Activated CD4-positive, alpha-beta T cell treated with anti-CD3 and anti-CD28 coated beads, Interleukin-2, Interleukin-4, amounts not matched to agents 100 ng/mL and 50 ng/mL, durations not matched to agents 16 hours and 8 hours (primary cell): ENCODE measurements around the gene GALNT10.
A peak's percentile ranks its signal among the peaks of the same experiment; 100 is the strongest.

Experiments used
- DNase-seq: peaks from one replicate; pipeline ENCODE4 v3.0.0-alpha.2; 2020; ENCODE audit warnings: low spot score

GALNT10 gene

DNA sequence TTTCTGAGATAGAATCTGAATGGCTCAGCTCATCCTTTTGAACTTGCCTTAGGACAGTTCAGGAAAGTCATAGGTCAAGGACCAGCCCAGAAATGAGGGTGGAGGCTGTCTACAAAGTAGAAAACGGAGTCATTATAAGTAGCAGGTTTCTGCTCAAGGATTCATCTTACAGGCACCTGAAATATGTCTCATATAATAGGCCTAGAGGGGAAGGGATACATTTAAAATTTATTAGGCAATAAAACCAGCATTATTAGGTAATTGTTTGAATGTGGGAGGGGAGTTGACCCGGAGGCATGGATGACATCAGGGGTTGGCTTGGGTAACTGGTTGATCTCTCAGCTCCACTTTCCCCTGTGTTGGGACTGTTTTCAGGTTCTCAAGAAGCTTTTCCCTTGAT lies 11.9 kb upstream of the GALNT10 start:
- no peak for DNase-seq

DNA sequence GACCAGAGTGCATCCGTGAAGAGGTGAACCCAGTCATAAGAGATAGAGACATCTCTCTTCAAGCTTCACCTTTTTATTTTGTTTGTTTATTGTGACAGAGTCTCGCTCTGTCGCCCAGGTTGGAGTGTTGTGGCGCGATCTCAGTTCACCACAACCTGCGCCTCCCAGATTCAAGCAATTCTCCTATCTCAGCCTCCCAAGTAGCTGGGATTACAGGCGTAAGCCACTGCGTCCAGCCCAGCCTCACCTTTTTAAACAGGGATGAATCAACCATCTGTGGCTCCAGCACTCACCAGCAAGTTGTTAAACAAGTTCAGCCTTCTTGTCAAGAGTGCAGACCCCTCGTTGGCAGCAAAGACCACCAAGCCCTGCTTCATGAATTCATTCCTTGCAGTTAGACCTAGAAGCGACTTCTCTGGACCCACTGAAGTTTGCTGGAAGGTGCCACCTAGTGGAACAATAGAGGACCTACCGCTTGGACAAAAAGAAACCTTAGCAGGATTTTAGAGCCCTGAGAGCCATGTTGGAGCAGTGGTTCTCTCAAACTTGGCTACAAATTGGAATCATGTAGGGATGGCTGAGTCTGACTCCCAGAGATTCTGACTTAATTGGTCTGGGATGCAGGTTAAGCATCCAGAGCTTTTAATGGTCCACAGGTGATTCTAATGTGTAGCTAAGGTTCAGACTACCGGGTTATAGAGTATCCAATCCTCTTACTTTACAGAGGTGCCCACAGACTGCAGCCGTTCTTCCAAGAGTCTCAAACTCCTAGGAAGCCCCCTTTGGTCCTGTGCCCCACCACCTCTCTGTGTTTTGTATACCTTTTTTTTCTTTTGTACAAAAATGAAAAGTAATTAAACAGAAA lies 10.5 kb upstream of the GALNT10 start:
- DNase-seq, result peak; percentile 66

DNA sequence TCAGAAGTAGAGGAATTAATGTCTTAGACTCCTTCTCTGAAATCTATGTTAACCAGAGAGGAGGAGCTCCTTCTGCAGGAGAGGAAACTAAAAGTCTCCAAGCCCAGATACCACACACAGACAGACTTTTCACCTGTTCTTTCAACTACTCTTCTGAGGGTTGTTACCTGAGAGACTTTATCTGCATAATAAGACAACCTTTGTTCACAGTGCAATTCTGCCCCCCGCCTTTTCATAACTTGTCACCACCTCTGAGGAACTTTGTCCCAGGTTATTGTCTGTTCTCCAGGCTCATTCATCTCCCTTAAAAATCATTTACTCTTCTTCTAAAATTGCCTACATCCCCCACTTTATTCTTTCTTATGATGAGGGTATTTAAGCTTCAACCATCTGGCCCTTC lies 9.4 kb upstream of the GALNT10 start:
- no peak for DNase-seq

DNA sequence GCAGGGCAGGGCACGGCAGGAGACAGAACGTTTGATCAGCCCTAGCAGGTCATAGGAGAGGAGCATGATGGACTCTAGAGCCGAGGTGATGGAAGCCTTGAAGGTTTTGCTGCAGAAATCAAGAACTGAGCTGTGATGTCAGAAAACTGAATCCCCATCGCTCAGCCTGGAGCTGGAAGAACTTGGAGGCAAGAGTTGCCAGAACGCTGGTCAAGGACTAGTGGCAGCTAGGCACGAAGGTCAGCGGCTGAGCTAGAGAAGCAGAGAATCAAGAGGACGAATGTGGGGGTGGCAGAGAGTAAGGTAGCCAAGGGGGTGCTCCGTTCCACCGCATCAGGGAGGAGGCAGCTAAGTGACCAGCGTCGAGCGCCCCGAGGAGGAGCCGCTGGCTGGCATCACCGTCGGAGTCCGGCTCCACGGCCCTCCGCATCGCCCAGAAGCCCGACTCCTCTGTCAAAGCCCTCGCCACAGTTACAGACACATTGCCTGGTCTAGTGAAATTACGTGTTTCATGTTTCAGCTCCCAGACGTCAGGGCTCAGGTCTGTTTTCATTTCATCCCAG lies 1.2 kb upstream of the GALNT10 start:
- DNase-seq, result no peak

DNA sequence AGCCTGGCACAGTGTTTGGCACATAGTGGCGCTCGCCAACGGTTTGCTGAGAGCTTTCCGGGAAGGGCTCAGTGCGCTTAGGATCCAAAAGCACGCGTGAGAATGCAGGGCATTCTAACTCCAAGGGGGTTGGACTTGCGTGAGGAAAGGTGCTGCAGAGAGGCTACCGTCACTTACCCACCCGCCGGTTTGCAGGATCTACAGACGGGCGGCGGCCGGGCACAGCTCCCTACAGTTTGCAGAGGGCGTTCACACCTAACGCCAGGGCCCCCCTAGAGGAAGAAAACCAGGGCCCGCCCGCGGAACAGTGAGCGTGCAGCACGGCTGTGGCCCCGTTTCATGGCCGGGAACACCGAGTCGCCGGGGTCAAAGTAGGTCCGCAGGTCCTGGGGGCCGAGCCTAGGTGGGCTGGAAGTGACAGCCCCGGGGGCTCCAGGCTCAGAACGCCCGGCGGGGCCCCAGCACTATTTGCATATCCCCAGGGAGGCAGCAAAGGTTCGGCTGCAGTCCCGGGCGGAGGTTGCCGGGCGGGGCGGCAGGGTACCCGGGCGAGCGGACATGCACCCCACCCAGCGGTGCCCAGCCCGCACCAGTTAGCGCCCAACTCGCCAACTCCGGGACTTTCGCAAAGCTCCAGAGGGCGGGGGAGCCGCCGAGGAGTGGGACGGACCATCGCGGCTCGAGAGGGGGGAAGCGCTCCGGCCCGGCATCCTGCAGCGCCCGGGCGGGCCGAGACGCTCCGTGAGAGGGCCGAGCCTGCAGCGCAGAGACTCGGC lies 526 bp upstream of the GALNT10 start:
- peak; percentile 80 for DNase-seq

DNA sequence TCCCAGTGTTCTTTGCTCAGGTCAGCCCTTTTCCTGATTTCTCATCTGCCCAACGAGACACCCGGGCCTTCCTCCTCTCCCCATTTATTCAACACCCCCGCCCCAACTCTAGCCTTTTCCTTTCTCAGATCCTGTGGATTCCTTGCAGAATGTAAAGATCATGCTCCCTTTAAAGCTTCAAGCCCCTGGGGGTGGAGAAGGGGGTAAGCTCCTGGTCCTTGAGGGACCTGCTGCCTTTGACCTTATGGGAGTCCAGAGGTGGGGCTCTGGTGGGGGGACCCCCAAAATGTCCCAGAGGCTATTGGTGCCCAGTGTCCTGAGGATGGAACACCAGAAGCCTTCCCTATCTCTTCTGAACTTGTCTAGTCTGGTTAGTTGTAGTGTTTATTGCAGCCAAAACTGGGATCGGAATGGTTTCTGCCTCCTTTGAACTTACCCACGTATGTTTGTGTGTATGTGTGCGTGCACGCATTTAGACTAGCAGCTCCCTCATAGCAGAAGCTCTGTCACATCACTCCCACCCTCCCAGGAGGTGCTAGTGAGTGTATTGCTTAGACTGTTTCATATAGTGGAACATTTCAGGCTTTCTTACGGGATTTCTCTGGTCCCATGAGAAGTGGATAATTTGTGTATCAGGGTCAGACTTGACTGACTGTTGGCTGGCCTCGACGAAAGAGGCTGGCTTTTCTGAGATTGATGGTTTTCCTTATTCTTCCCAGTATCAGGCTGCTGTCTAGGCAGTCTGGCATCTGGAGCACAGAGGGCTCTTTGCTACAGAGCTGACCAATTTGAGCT lies 1.1 kb downstream of the GALNT10 start:
- DNase-seq, result no peak

DNA sequence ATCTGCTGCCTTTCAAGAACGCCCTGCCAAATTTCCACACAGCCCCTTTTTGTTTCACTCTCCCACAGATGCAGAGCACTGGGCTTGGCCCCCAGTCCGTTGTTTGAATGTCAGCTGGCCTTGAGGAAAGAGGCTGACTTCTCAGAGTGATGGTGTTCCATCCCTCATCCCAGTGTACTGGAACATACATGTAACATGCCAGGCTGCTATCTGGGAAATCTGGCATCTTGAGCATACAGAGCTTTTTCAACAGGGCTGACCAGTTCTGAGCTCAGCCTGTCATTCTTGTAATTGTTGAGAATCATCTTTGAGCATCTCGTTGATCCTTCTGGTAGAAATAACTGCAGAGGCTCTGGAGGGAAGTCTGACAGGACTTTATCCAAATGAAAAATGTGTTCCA lies 2.8 kb downstream of the GALNT10 start:
- DNase-seq, result no peak

DNA sequence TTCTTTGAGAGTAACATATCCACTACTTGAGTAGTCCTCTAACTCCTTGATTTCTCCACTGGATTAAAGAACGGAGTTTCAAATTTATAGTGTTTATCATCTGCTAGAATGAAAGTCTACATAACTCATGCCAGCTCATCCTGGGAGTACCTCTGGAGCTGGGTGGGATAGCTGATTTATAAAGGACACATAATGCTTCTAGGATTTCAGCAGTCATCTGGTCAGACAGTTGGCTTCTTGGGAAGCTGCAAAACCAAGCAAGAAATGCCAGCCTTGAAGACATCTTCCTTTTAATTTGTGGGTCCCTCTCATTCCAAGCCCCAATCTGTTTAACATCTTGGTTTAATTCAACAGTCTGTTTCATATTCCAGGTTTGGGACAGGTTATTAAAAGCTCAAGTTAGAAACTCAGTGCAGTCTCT lies 3.2 kb downstream of the GALNT10 start:
- DNase-seq, result no peak

DNA sequence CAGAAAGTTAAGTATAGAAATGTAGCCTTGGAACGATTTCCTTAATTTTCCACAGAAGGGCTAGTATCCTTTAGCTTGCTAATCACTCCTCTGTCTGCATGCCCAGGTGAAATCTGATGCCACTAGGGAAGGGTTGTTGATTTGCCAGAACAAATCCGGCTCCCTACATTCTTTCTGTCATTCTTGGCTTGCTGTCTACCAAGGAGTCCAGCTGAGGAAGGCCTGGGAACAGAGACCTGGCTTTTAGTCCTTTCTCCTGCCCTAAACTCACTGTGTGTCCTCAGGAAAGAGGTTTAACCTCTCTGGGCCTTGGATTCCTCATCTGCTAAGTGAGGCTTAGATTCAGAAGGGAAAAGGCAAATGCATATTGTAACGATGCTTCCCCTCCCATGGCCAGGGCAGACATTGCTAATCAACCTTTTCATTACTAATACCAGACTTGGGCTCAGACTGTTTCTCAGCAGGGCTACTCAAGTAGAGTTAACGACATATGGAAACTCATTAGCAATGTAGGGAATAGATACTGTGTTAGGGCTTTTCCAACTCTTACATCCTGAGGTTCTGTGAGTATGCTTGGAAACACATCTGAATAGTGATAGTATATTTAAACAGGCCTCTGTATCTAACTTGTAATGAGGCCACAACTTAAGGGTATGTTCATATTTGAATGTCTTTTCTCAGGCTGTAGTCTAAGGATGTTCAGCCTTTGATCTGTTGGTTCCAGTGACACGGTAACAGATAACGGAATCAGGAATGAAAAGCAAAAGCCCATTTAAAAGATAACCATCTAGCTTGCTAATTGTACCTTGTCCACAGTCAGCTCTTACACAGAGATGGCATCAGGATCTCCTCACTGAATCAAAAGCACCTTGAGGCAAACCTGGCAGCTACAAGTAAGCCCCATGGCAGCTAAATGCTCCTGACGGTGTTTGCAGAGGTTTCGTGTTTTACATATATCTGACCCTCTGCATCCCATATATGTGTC lies 4.1 kb downstream of the GALNT10 start:
- no peak for DNase-seq

DNA sequence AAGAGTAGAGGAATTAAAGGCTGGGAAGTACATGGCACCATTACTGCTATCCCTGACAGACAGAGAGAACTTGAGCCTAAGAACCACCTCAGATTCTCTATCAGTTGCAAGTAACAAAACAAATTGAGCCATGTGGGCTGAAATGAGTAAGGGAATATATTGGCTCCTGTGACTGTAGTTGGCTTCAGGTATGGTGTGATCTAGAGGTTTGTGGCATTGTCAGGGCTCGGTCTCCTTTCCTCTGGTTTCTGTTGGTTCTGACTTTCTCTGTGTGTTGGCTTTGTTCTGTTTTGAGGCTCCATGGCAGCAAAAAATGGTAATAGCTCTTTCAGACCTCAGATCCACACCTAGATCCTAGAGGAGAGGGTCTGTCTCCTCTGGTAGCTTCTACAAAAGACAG lies 5.7 kb downstream of the GALNT10 start:
- DNase-seq, result peak; percentile 30

DNA sequence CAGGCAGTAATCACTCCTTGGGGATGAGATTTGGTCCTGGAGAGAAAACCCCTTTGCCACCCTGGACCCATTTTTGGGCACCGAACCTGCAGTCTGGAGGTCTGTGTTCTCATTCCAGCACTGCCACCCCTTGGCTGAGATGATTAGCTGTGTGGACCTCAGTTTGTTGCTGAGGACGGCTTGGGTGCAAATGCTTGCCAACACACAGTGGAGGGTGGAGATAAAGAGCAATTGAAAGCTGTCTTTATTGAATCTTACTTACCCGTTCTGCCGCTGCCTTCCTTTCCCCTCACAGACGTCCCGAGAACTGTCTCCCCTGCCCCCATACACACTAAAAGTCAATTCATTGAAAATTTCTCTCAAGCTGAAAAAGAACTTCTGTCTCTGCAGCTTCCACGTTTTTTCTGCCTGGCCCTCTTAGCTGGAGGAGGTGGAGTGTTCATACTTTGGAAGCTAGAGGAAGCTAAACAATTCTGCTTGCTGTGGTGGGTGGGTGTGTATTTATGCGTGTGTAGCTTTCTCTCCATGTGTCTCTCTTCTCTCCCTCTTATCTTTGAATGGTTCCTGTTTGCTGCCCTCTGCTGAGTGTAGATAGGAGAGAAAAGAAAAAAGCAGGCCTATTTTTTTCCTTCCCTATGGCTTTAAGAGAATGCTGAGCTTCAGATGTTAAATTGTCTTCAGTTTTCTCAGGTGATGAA lies 6.6 kb downstream of the GALNT10 start:
- DNase-seq, result no peak

DNA sequence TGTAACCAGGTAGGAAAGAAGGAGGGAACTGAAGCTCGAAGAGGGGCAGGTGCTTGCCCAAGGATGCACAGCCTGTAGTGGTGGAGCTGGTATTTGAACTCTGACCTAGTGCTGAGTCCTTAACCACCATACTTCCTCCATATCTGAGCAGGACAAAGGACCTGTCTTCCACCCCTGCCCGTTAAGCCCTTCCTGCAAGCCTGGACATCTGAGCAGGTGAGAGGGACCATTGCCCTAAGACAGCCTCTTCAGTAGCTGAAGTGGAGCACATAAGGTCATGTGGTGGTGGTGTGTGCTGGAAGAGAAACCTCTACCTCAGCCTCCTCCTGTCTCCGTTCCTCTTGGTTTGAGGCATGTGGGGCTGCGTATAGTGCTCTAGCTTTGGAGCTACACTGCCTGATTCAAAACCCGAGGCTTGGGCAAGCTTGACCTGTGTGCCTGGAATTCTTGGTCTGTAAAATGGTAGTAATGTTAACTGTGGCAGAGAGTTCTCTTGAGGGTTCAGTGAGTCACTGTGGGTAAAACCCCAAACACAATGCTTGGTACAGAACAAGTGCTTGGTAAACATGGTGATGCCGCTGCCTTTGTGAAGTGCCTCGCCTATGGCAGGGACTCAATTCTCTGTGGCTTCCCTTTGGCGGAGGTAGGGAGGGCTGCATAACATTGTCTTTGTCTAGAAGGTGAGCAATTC lies 7.4 kb downstream of the GALNT10 start:
- DNase-seq, result peak; percentile 80

DNA sequence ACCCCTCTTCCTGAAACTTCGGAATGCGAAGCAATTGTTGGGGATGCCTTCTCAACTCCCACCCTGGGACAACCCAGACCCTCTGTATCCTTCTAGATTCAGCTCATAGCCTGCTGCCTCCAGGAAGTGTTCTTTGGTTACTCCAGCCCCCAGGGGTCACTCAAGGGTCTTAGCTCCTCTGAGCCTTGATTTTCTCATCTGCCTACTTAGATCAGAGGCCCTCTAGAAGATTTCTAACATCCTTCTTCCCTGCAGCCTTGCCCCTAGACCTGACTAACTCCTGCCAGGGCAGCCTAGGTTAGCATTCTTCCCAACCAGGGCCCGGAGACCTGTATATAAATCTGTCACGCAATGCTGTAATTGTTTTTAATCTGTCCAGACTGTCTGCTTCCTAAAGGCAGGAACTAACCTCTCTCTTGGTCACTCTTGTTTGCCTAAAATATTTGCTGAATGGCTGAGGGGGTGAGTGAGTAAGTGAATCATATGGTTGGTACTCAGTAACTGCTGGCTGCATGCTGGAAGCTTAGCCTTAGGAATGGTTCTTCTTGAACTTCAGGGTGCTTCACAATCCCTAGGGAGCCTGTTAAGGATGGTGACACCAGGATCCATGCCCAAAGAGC lies 8.2 kb downstream of the GALNT10 start:
- DNase-seq, result no peak

DNA sequence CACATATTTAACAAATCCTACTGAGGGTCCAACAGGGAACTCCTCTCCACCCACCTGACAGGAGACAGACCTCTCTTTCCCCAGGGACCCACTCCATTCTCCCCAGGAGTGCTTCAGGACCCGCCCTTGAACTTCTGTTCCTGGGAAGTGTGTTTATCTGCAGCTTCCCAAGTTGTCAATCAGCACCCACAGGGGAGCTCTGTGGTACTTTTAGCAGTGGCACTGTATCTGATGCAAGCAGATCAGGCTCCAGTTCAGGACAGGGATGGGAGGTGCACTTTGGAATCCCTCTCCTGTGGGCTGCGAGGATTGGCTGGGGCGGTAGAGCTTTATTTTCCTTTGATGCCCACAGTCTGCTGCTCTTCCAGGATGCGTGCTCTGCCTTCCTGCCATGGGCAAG lies 8.7 kb downstream of the GALNT10 start:
- DNase-seq, result no peak

DNA sequence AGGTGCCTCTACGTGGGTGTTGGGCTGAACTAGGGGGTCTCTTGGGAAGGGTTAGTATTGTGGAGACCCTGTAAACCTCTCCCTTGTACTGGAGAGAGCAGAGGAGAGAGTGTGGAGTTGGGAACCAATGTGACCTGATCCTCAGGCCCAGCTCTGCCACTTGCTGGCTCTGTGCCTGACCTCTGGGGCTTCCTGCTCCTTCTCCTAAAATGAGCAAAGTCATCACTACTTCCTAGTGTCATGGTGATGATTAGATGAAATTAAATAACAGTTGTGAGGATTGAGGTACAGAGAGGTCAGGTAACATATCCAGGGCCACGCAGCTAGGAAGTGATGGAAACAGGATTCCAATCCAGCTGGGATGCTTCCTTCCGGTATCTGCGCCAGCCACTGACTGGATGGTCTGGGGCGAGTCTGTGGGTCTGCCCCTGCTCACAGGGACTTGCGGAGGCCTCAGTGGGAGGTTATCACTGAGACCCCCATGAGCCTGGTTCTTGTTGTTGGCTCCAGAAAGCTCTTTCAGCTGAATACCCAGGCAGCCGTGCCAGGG lies 9.2 kb downstream of the GALNT10 start:
- no peak for DNase-seq

DNA sequence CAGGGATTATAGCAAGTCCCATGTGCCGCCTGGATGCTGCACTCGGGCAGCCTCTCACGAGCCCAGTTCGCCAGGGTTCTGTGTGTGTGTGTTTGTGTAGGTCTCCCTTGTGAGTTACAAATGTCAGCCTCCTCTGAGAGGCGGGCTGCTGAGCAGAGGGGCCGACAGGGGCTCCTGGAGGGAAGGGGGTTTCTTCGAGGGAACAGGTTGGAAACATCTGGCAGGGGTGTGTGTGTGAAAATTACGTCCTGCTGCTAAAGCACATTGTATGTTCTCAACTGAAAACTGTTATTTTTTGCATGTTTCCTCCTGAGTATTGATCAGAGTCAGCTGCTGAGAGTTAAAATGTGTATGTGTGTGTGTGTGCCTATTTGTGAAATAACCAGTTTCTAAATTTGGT lies 9.7 kb downstream of the GALNT10 start:
- no peak for DNase-seq

DNA sequence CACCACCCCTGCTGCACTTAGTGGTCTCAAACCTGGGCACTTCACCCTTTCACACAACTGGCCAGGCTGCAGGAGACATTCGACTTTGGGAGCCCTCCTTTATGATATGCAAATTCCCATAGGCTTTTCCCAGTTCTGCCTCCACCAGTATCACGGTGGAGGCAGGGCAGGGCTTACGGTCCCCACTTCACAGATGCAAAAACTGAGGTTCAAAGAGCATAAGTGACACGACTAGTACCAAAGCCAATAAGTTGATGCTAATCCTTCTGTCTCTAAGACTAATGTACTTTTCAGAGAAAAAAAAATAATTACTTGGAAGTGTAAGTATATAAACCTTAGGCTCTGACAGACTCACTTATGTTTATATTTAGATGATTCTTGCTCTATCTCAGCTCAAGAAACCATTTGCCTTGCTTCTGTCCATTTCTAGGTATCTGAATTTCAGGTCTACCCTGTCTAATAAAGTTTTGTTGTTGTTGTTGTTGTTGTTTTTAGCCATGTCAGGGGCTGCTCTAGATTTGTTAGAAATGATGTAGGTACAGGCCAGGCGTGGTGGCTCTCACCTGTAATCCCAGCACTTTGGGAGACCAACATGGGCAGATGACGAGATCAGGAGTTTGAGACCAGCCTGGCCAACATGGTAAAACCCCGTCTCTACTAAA lies 10.7 kb downstream of the GALNT10 start:
- no peak for DNase-seq
